ENCODE measurements around the gene MAP1LC3A. TPM values are rescaled to one million over a fixed set of nuclear protein-coding genes. Genes with fewer than 3 reads are reported as not detected.

The MAP1LC3A gene
- total RNA-seq, 1 experiment from 2014 or later = not detected

DNA sequence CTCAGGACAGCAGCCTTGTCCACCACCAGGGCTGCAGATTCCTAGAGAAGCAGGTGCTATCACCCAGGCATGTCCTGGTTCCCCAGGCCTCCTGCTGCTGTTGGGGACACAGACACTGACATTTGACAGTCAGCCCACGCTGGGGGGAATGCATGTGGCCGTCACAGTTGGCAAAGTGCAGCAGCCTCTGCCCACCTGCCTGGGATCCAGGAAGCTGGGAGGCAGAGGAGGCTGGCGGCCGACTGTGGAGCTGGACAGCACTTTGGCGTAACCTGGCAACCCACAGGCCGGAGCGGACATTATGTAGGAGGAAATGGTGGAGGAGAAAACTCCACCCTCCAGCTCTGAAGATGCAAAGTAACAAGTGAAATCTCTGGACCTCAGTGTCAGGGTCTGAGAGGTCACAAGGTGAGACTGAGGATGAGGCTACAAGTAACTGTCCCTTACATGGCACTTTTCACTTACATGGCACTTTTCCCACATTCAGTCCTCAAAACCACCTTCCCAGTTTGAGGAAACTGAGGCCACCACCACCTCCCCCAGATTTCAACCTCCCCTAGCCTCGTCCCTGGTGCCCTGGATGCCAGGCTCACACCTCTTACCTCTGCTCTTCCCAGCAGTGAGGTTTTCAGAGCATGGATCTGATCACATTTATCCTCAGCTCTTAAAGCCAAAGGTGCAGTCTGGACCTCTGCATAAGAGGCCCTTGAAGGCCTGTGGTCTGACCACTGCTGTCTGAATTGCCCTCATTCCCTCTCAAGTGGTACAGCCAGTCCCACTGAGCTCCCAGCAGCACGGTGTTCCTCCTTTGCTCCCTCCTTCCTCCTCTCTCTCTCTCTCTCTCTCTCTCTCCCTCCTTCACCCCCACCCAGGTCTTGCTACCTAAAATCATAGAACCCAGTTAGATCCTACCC, 8.7 kb downstream of the MAP1LC3A start:
- no TSS peak for BruUV-seq (replicated peaks)
- Histone ChIP-seq H3K79me2 (ENCODE audit: insufficient read depth, low read length) (no peaks in the 10 kb centered on the region), H3K9me2 (ENCODE audit: insufficient read depth) (no peaks in the 10 kb centered on the region), H3K4me1 (ENCODE audit: control insufficient read depth in 1 of 2, insufficient read depth in 2 of 2, low read length in 2 of 2) (no peaks in the 10 kb centered on the region), H3K27me3 (ENCODE audit: insufficient read depth, low read length) (no peaks in the 10 kb centered on the region), H3K9ac (ENCODE audit: low read length) (no peak overlapping the region), H3K9me3 (ENCODE audit: control insufficient read depth in 1 of 2, insufficient read depth in 1 of 2, low read depth in 1 of 2, low read length in 2 of 2) (no peaks in the 10 kb centered on the region), H2AFZ (ENCODE audit: low read depth, low read length, poor library complexity, severe bottlenecking) (no peak overlapping the region), H4K20me1 (ENCODE audit: insufficient read depth) (no peaks in the 10 kb centered on the region), H3K27ac (ENCODE audit: low read depth, low read length) (no peak overlapping the region), H3K36me3 (ENCODE audit: control insufficient read depth in 1 of 2, insufficient read depth in 2 of 2, low read length in 2 of 2) (0 out of 4 replicates have a peak, but pooled peaks cover 0 to 4% of the 10 kb centered on the region in 2 experiments), H3K4me3 (replicated peaks in 1 of 2; ENCODE audit: low read depth in 1 of 2, low read length in 2 of 2) (no peak overlapping the region), H3K4me2 (ENCODE audit: low read length) (no peak overlapping the region)
- ChIA-PET POLR2A (no interaction called here), CTCF (no interaction called here), RAD21 (ENCODE audit: low non-redundant PET in 1 of 2, low total read pairs in 2 of 2, uncharacterized antibody in 2 of 2, unreplicated experiment in 2 of 2) (no interaction called here)
- DNase-seq (ENCODE audit: low read depth, low spot score) (no peak), ATAC-seq (no peak)
- intact Hi-C loops (cut with micrococcal nuclease) = no loop called here
- TF ChIP-seq, protein P1, sequence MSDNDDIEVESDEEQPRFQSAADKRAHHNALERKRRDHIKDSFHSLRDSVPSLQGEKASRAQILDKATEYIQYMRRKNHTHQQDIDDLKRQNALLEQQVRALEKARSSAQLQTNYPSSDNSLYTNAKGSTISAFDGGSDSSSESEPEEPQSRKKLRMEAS (IDR thresholded peaks at IDR 0.05) = no peak
- TF ChIP-seq ZNF274 (IDR thresholded peaks at IDR 0.05; ENCODE audit: low read depth, low read length) (no peak), SIN3A (IDR thresholded peaks at IDR 0.05; ENCODE audit: low read depth) (no peak), POLR2A (IDR thresholded peaks at IDR 0.05; ENCODE audit: borderline replicate concordance, extremely low read depth, insufficient read depth, insufficient read length) (no peak), ZFX (IDR thresholded peaks at IDR 0.05) (no peak), EZH2phosphoT487 (IDR thresholded peaks at IDR 0.05; ENCODE audit: borderline replicate concordance) (no peak), YY1 (IDR thresholded peaks at IDR 0.05; ENCODE audit: extremely low read depth, insufficient replicate concordance, low read depth, low read length) (no peak), TCF7L2 (IDR thresholded peaks at IDR 0.05; ENCODE audit: borderline replicate concordance, extremely low read depth, insufficient read depth, insufficient read length) (no peak), CBX3 (IDR thresholded peaks at IDR 0.05; ENCODE audit: low read depth) (no peak), EGR1 (IDR thresholded peaks at IDR 0.05; ENCODE audit: low read depth) (no peak), POLR2AphosphoS5 (IDR thresholded peaks at IDR 0.05; ENCODE audit: low read depth, low read length) (no peak), ELF1 (IDR thresholded peaks at IDR 0.05; ENCODE audit: borderline replicate concordance, low read depth) (no peak), CEBPB (IDR thresholded peaks at IDR 0.05; ENCODE audit: low read depth) (no peak), SRF (IDR thresholded peaks at IDR 0.05; ENCODE audit: low read depth) (no peak), FOSL1 (IDR thresholded peaks at IDR 0.05; ENCODE audit: low read depth) (no peak), SP1 (IDR thresholded peaks at IDR 0.05; ENCODE audit: low read depth) (no peak), JUND (IDR thresholded peaks at IDR 0.05) (no peak)
- TF ChIP-seq, protein P2, sequence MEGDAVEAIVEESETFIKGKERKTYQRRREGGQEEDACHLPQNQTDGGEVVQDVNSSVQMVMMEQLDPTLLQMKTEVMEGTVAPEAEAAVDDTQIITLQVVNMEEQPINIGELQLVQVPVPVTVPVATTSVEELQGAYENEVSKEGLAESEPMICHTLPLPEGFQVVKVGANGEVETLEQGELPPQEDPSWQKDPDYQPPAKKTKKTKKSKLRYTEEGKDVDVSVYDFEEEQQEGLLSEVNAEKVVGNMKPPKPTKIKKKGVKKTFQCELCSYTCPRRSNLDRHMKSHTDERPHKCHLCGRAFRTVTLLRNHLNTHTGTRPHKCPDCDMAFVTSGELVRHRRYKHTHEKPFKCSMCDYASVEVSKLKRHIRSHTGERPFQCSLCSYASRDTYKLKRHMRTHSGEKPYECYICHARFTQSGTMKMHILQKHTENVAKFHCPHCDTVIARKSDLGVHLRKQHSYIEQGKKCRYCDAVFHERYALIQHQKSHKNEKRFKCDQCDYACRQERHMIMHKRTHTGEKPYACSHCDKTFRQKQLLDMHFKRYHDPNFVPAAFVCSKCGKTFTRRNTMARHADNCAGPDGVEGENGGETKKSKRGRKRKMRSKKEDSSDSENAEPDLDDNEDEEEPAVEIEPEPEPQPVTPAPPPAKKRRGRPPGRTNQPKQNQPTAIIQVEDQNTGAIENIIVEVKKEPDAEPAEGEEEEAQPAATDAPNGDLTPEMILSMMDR (IDR thresholded peaks at IDR 0.05 in 2 of 3, conservative IDR thresholded peaks at IDR 0.05 in 1 of 3; ENCODE audit: borderline replicate concordance in 1 of 3, insufficient read depth in 1 of 3, low read depth in 2 of 3, low read length in 2 of 3) = no peak
- TF ChIP-seq, protein P3, sequence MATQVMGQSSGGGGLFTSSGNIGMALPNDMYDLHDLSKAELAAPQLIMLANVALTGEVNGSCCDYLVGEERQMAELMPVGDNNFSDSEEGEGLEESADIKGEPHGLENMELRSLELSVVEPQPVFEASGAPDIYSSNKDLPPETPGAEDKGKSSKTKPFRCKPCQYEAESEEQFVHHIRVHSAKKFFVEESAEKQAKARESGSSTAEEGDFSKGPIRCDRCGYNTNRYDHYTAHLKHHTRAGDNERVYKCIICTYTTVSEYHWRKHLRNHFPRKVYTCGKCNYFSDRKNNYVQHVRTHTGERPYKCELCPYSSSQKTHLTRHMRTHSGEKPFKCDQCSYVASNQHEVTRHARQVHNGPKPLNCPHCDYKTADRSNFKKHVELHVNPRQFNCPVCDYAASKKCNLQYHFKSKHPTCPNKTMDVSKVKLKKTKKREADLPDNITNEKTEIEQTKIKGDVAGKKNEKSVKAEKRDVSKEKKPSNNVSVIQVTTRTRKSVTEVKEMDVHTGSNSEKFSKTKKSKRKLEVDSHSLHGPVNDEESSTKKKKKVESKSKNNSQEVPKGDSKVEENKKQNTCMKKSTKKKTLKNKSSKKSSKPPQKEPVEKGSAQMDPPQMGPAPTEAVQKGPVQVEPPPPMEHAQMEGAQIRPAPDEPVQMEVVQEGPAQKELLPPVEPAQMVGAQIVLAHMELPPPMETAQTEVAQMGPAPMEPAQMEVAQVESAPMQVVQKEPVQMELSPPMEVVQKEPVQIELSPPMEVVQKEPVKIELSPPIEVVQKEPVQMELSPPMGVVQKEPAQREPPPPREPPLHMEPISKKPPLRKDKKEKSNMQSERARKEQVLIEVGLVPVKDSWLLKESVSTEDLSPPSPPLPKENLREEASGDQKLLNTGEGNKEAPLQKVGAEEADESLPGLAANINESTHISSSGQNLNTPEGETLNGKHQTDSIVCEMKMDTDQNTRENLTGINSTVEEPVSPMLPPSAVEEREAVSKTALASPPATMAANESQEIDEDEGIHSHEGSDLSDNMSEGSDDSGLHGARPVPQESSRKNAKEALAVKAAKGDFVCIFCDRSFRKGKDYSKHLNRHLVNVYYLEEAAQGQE (IDR thresholded peaks at IDR 0.05; ENCODE audit: low read depth) = no peak
- TF ChIP-seq, protein P4, sequence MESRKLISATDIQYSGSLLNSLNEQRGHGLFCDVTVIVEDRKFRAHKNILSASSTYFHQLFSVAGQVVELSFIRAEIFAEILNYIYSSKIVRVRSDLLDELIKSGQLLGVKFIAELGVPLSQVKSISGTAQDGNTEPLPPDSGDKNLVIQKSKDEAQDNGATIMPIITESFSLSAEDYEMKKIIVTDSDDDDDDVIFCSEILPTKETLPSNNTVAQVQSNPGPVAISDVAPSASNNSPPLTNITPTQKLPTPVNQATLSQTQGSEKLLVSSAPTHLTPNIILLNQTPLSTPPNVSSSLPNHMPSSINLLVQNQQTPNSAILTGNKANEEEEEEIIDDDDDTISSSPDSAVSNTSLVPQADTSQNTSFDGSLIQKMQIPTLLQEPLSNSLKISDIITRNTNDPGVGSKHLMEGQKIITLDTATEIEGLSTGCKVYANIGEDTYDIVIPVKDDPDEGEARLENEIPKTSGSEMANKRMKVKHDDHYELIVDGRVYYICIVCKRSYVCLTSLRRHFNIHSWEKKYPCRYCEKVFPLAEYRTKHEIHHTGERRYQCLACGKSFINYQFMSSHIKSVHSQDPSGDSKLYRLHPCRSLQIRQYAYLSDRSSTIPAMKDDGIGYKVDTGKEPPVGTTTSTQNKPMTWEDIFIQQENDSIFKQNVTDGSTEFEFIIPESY (IDR thresholded peaks at IDR 0.05; ENCODE audit: extremely low read depth, insufficient replicate concordance, low read length) = no peak
